Measurements from ENCODE around the gene POU2AF2. TPM values are rescaled to one million over a fixed set of nuclear protein-coding genes. Genes with fewer than 3 reads are reported as not detected.

The POU2AF2 gene
- total RNA-seq, 1 donor from 2014 or later: not detected

- no peak for DNase-seq (ENCODE audit: low spot score in 2 of 2)
- Histone ChIP-seq H3K4me3 (no peak overlapping the region), H3K4me1 (peaks cover 9 to 30% of the 10 kb centered on the region in 2 donors), H3K27ac (no peak overlapping the region), H3K36me3 (no peaks in the 10 kb centered on the region), H3K9me3 (no peaks in the 10 kb centered on the region), H3K27me3 (no peaks in the 10 kb centered on the region)
- intact Hi-C loops (cut with DNase I): loop anchor here (5.0 to 10.0 kb wide), 3 partner anchors 118 to 1320 kb away; no protein-coding TSS in a partner anchor
- TF ChIP-seq CTCF (IDR thresholded peaks at IDR 0.05): no peak
These were observed 77.0 kb downstream of the POU2AF2 start for GRCh38 chr11:111322534-111322933.

- Histone ChIP-seq H3K27me3 (no peaks in the 10 kb centered on the region), H3K9me3 (no peaks in the 10 kb centered on the region), H3K4me3 (peak overlapping the region; percentile 14 to 15), H3K4me1 (peaks cover 16 to 38% of the 10 kb centered on the region in 2 donors), H3K27ac (peak overlapping the region; percentile 79 to 82), H3K36me3 (no peaks in the 10 kb centered on the region)
- peak in 1 of 2 donors; percentile 78 for DNase-seq (ENCODE audit: low spot score in 2 of 2)
- intact Hi-C loops (cut with DNase I): loop anchor here (2.0 to 10.0 kb wide), 4 partner anchors 25 to 1322 kb away; partner anchors contain the start of gene POU2AF3
- no peak for TF ChIP-seq CTCF (IDR thresholded peaks at IDR 0.05)
These were observed 78.8 kb downstream of the POU2AF2 start for GRCh38 chr11:111324277-111324720.

- Histone ChIP-seq H3K36me3 (no peaks in the 10 kb centered on the region), H3K27me3 (no peaks in the 10 kb centered on the region), H3K27ac (peak overlapping the region; percentile 79 to 82), H3K4me1 (peaks cover 18 to 46% of the 10 kb centered on the region in 2 donors), H3K4me3 (no peak overlapping the region), H3K9me3 (no peaks in the 10 kb centered on the region)
- no peak for DNase-seq (ENCODE audit: low spot score in 2 of 2)
- intact Hi-C loops (cut with DNase I): loop anchor here (2.0 to 10.0 kb wide), 3 partner anchors 26 to 410 kb away; partner anchors contain the start of gene POU2AF3
- no peak for TF ChIP-seq CTCF (IDR thresholded peaks at IDR 0.05)
These were observed 79.7 kb downstream of the POU2AF2 start for GRCh38 chr11:111325259-111325658.

GRCh38 chr11:111326824-111327223 lies 81.3 kb downstream of the POU2AF2 start:
- peak overlapping the region; percentile 89 to 92 for H3K27ac ChIP-seq
- intact Hi-C loops (cut with DNase I): loop anchor here (10.0 kb wide), 2 partner anchors 122 to 408 kb away; no protein-coding TSS in a partner anchor
- no peak overlapping the region for H3K4me3 ChIP-seq

GRCh38 chr11:111327908-111328624 lies 82.5 kb downstream of the POU2AF2 start:
- DNase-seq (ENCODE audit: low spot score in 2 of 2): peak in 1 of 2 donors; percentile 72
- Histone ChIP-seq H3K4me3 (no peak overlapping the region), H3K9me3 (no peaks in the 10 kb centered on the region), H3K4me1 (peaks cover 34 to 57% of the 10 kb centered on the region in 2 donors), H3K27ac (peak overlapping the region; percentile 89 to 92), H3K36me3 (no peaks in the 10 kb centered on the region), H3K27me3 (no peaks in the 10 kb centered on the region)
- intact Hi-C loops (cut with DNase I): loop anchor here (10.0 kb wide), 2 partner anchors 123 to 407 kb away; no protein-coding TSS in a partner anchor
- no peak for TF ChIP-seq CTCF (IDR thresholded peaks at IDR 0.05)

More at GRCh38 chr11:111326824-111327223, 81.3 kb downstream of the POU2AF2 start:
- Histone ChIP-seq H3K4me1 (peaks cover 32 to 50% of the 10 kb centered on the region in 2 donors), H3K36me3 (no peaks in the 10 kb centered on the region), H3K27me3 (no peaks in the 10 kb centered on the region), H3K9me3 (no peaks in the 10 kb centered on the region)
- no peak for DNase-seq (ENCODE audit: low spot score in 2 of 2)
- TF ChIP-seq CTCF (IDR thresholded peaks at IDR 0.05): no peak
